GM21526 (cell line): ENCODE measurements around the gene IDH3G.

Source experiments
- ATAC-seq: cut with Tn5 transposase; IDR thresholded peaks from one replicate; pipeline ENCODE4 v1.9.1; 2021; ENCODE audit warnings: moderate library complexity; ENCODE audit not compliant: unreplicated experiment, low FRiP score

The IDH3G gene

DNA sequence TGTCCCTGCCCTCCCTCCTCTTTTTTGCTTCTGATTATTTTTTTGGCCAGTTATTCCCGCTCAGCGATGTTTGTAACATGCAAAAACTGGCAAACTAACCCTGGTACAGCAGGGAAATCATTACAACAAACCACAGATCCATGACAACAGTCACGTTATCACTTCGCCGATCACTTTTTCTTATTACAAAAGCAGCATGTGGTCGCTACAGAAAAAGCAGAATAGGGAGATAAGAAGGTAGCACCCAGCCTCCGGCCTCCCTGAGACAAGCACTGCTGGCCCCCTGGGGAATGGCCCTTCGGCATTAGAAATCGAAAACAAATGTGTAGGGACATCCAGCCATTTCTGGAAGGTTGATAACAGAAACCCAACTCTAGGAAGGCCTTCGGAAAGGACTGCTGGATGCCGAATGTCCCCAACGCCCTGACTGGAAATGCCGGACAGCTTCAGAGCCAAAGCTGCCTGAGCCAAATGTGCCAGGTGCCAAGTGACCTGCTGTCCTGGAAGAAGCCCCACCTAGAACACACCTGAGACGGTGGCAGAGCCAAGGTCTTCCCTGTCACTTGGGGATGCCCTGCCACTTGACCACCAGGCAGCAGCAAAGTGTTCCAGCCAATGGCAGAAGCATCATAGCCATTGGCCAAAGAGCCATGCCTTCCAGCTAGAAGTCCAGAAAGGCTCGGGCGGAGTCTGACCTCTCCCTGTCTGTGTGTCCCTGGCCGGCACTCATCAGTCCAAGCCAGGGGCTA lies 2.9 kb downstream of the IDH3G start:
- ATAC-seq: no peak

- no peak for ATAC-seq
Observed at GRCh38 chrX:153789654-153790053, 4.5 kb downstream of the IDH3G start.

DNA sequence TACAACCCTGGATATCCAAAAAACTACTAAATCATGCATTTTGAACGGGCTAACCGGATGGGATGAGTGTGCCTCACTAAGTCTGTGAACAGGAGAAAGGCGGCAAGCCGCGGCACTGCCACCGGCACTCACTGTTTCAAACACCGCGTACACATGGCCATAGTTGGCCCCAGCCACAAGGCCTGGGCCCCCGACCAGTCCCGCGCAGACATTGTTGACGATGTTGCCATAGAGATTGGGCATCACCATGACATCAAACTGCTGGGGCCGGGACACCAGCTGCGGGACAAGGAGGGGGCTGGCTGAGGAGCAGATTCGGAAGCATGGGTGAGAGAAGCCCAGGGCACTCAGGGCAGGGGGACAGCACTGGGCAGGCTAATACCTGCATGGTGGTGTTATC lies 7.5 kb downstream of the IDH3G start:
- ATAC-seq: no peak

DNA sequence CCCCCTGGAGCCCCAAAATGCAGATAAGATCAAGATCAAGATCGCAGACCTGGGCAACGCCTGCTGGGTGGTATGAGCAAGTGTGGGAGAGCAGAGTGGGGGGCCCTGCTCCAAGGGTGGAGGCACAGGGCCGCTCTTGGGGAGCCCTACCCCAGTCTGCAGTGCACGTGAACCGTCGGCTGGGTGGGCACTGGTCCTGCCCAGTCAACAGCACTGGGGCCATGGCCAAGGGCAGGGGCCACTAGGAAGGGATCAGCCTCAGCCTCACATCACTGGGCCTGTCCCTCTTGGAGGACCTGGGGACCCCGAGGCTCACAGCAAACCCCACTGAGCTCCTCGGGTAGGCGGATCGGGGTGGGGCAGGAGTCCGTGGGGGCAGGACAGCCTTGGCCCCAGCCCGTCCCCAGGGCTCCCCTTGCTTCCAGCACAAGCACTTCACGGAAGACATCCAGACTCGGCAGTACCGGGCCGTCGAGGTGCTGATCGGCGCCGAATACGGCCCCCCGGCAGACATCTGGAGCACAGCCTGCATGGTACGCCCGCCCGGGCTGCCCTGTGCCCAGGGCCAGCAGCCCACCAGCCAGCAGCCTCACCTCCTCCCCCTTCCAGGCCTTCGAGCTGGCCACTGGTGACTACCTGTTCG lies 9.7 kb downstream of the IDH3G start:
- ATAC-seq: no peak

- no peak for ATAC-seq
Observed at GRCh38 chrX:153783378-153784013, 10.7 kb downstream of the IDH3G start.

GRCh38 chrX:153782871-153783270 lies 11.3 kb downstream of the IDH3G start:
- no peak for ATAC-seq

GRCh38 chrX:153782313-153782712 lies 11.9 kb downstream of the IDH3G start:
- no peak for ATAC-seq

- no peak for ATAC-seq
Observed at GRCh38 chrX:153781428-153782047, 12.6 kb downstream of the IDH3G start.

- ATAC-seq: no peak
Observed at GRCh38 chrX:153780678-153781427, 13.3 kb downstream of the IDH3G start, which contains the start of gene SRPK3. SRPK3 (plus strand) TSS chrX:153781041; CDS start chrX:153781087, 46 bp downstream.

- no peak for ATAC-seq
Observed at GRCh38 chrX:153779891-153780677, 14.1 kb downstream of the IDH3G start.

DNA sequence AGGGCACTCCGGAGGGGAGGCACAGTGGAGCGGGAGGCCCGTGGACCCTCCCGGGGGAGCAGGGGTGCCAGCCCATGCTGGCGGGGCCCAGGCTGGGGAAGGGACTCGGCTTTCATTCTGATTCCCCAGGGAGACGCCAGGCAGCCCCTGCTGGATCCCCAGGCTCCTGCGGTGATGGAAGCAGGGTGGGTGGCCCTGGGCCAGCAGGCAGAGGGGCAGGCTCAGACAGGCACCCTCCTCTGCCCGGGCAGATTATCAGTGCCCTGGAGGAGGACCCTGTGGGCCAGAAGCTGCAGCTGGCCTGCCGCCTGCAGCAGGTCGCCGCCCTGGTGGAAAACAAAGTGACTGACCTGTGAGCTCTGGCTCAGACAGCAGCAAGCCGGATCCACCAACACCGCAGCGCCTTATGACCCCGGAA lies 15.5 kb downstream of the IDH3G start:
- ATAC-seq: no peak

DNA sequence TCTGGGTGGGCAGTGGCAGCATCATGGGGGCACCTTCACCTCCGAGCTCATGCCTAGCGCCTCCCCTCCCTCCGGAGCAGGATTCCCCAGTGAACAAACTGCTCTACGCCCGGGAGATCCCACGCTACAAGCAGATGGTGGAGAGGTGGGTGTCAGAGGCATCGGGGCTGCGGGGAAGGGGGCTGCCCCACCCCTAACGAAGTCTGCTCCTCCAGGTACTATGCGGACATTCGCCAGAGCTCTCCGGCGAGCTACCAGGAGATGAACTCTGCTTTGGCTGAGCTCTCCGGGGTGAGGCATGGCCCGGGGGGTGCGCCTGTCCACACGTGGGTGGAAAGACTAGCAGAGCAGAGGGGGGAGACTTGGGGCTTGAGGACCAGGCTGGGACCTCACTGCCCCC lies 16.0 kb downstream of the IDH3G start:
- ATAC-seq: no peak

GRCh38 chrX:153777261-153778090 lies 16.7 kb downstream of the IDH3G start:
- ATAC-seq: no peak

DNA sequence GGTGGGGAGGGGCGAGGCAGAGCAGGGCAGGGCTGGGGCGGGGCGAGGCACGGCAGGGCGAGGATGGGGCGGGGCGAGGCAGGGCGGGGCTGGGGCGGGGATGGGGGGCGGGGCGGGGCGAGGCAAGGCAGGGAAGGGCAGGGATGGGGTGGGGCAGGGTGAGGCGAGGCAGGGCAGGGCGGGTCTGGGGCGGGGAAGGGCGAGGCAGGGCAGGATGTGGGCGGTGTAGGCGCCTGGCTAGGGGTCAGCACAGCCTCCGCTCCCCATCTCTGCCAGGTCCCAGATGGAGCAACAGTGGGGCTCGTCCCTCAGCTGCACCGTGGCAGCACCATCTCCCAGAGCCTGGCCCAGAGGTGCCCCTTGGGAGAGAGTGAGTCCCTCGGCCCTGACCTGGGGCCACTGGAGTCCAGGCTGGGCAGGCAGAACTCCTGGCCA lies 17.5 kb downstream of the IDH3G start:
- ATAC-seq: no peak

GRCh38 chrX:153776120-153776599 lies 18.0 kb downstream of the IDH3G start:
- ATAC-seq: no peak

GRCh38 chrX:153775293-153776119 lies 18.7 kb downstream of the IDH3G start:
- ATAC-seq: no peak

DNA sequence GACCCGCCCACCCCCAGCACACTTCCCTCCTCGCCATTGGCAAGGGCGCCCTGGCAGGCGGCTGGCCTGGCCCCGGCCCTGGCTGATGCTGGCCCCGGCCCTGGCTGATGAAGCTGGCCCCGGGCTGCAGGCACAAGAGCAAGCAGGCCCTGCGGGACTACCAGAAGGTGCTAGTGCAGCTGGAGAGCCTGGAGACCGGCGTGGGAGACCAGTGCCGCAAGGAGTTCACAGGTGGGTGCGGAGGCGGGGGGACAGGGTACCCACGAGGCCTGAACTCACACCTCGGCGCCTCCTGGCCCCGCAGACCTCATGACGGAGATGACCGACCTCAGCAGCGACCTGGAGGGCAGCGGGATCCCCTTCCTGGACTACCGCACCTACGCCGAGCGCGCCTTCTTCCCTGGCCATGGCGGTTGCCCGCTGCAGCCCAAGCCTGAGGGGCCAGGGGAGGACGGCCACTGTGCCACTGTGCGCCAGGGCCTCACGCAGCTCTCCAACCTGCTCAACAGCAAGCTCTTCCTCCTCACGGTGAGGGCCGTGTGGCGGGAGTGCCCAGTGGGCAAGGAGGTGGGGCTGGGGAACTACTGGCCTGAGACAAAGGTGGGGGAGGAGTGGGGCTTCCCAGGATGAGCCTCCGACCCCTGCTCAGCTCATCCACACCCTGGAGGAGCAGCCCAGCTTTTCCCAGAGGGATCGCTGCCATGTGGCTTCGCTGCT lies 19.4 kb downstream of the IDH3G start:
- ATAC-seq: no peak
